ENCODE data around the gene NEO1. TPM values are rescaled to one million over a fixed set of nuclear protein-coding genes. Genes with fewer than 3 reads are reported as not detected.
A peak's percentile ranks its signal among the peaks of the same experiment; 100 is the strongest.

The NEO1 gene
- total and polyA plus RNA-seq, 2 of the 13 experiments (the other 11 are each of a cell fraction or from before 2014, with no cell fraction given) = 8.4 to 11.0 TPM

- H4K20me1 ChIP-seq (ENCODE audit: insufficient read depth, low read length) = no peaks in the 10 kb centered on the region
- DNase-seq (ENCODE audit: low spot score) = no peak
- intact Hi-C loops (cut with micrococcal nuclease; ENCODE audit: unreplicated experiment) = loop anchor here (10.0 kb wide), 1 partner anchor 445 kb away; no protein-coding TSS in a partner anchor
- ATAC-seq = no peak
- no peaks in the 10 kb centered on the region for H3K36me3 ChIP-seq (replicated peaks in 1 of 2; ENCODE audit: control insufficient read depth in 1 of 2, insufficient read depth in 2 of 2, low read length in 2 of 2)
- H3K9ac ChIP-seq (ENCODE audit: insufficient read depth, low read depth, low read length) = no peak overlapping the region
- POLR2A ChIA-PET = no interaction called here
- TF ChIP-seq, protein P1, sequence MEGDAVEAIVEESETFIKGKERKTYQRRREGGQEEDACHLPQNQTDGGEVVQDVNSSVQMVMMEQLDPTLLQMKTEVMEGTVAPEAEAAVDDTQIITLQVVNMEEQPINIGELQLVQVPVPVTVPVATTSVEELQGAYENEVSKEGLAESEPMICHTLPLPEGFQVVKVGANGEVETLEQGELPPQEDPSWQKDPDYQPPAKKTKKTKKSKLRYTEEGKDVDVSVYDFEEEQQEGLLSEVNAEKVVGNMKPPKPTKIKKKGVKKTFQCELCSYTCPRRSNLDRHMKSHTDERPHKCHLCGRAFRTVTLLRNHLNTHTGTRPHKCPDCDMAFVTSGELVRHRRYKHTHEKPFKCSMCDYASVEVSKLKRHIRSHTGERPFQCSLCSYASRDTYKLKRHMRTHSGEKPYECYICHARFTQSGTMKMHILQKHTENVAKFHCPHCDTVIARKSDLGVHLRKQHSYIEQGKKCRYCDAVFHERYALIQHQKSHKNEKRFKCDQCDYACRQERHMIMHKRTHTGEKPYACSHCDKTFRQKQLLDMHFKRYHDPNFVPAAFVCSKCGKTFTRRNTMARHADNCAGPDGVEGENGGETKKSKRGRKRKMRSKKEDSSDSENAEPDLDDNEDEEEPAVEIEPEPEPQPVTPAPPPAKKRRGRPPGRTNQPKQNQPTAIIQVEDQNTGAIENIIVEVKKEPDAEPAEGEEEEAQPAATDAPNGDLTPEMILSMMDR (CRISPR knock-in tag; IDR thresholded peaks at IDR 0.05) = peak; percentile 3; the same call in 1 of the 2 replicates
- no peak for TF ChIP-seq SP1 (IDR thresholded peaks at IDR 0.05)
- TF ChIP-seq SP1 (CRISPR knock-in tag; IDR thresholded peaks at IDR 0.05) = no peak
- peak; percentile 20; the same call in 1 of the 2 replicates for TF ChIP-seq STAG1 (CRISPR knock-in tag; IDR thresholded peaks at IDR 0.05)
- H3K27ac ChIP-seq (ENCODE audit: extremely low read length, insufficient read depth, low read length) = no peak overlapping the region
- no peak overlapping the region for H3K4me2 ChIP-seq (ENCODE audit: low read depth, low read length)
- FAIRE-seq = no peak
- WGBS (ENCODE audit: low lambda C conversion rate) = 86% methylated on average over 10 of the region's 10 CpGs
- no peaks in the 10 kb centered on the region for H3K4me1 ChIP-seq (ENCODE audit: insufficient read depth, low read length)
- no peak overlapping the region for H3K4me3 ChIP-seq (replicated peaks in 1 of 3; ENCODE audit: insufficient read depth in 1 of 3, low read depth in 2 of 3, low read length in 3 of 3)
- no TSS peak for BruUV-seq (replicated peaks)
- in situ Hi-C loops (cut with HindIII; ENCODE audit: extremely low pct_ligation_motif_present, low pct_unique_long_range_greater_than_20kb) = no loop called here
- no peaks in the 10 kb centered on the region for H3K9me3 ChIP-seq (ENCODE audit: low read length)
- H3K27me3 ChIP-seq (ENCODE audit: control insufficient read depth in 1 of 2, insufficient read depth in 2 of 2, low read length in 2 of 2) = no peaks in the 10 kb centered on the region
- CTCF ChIA-PET (ENCODE audit: low intra/inter-chr PET ratio, low total read pairs) = interaction anchor here (3.0 kb wide), 1 partner anchor 33 kb away, joined by 32 read pairs; no protein-coding TSS in a partner anchor
- H2AFZ ChIP-seq (ENCODE audit: low read length) = no peak overlapping the region
- no peaks in the 10 kb centered on the region for H3K79me2 ChIP-seq (ENCODE audit: insufficient read depth, low read length)
These were observed 187.4 kb downstream of the NEO1 start for GRCh38 chr15:73239564-73240215.

- WGBS (ENCODE audit: low lambda C conversion rate) = 26% methylated on average over 4 of the region's 4 CpGs
- ChIA-PET CTCF (ENCODE audit: low intra/inter-chr PET ratio, low total read pairs) (interaction anchor here (0.7 to 3.0 kb wide), 4 partner anchors 25 to 35 kb away, joined by 3 to 32 read pairs (median 6); no protein-coding TSS in a partner anchor), POLR2A (no interaction called here)
- Histone ChIP-seq H3K4me3 (replicated peaks in 1 of 3; ENCODE audit: insufficient read depth in 1 of 3, low read depth in 2 of 3, low read length in 3 of 3) (no peak overlapping the region), H3K4me2 (ENCODE audit: low read depth, low read length) (no peak overlapping the region), H3K27me3 (ENCODE audit: control insufficient read depth in 1 of 2, insufficient read depth in 2 of 2, low read length in 2 of 2) (no peaks in the 10 kb centered on the region), H4K20me1 (ENCODE audit: insufficient read depth, low read length) (no peaks in the 10 kb centered on the region), H3K9ac (ENCODE audit: insufficient read depth, low read depth, low read length) (no peak overlapping the region), H3K27ac (ENCODE audit: extremely low read length, insufficient read depth, low read length) (no peak overlapping the region), H3K79me2 (ENCODE audit: insufficient read depth, low read length) (no peaks in the 10 kb centered on the region), H3K4me1 (ENCODE audit: insufficient read depth, low read length) (no peaks in the 10 kb centered on the region), H3K36me3 (replicated peaks in 1 of 2; ENCODE audit: control insufficient read depth in 1 of 2, insufficient read depth in 2 of 2, low read length in 2 of 2) (no peaks in the 10 kb centered on the region), H3K9me3 (ENCODE audit: low read length) (no peaks in the 10 kb centered on the region), H2AFZ (ENCODE audit: low read length) (no peak overlapping the region)
- DNase-seq (ENCODE audit: low spot score) (peak; percentile 59), FAIRE-seq (peak; percentile 86), ATAC-seq (peak; percentile 45; the same call in 2 of the 3 replicates)
- intact Hi-C loops (cut with micrococcal nuclease; ENCODE audit: unreplicated experiment) (loop anchor here (1.0 to 10.0 kb wide), 3 partner anchors 32 to 446 kb away; no protein-coding TSS in a partner anchor), in situ Hi-C loops (cut with HindIII; ENCODE audit: extremely low pct_ligation_motif_present, low pct_unique_long_range_greater_than_20kb) (no loop called here)
- no TSS peak for BruUV-seq (replicated peaks)
- TF ChIP-seq ELF1 (CRISPR knock-in tag; IDR thresholded peaks at IDR 0.05) (peak; percentile 67), TBX3 (IDR thresholded peaks at IDR 0.05; ENCODE audit: borderline replicate concordance) (no peak), ZGPAT (CRISPR knock-in tag; IDR thresholded peaks at IDR 0.05) (no peak), STAG1 (CRISPR knock-in tag; IDR thresholded peaks at IDR 0.05) (peak; percentile 75), RAD21 (CRISPR knock-in tag; IDR thresholded peaks at IDR 0.05) (peak; percentile 42; the same call in 1 of the 2 replicates)
- TF ChIP-seq, protein P2, sequence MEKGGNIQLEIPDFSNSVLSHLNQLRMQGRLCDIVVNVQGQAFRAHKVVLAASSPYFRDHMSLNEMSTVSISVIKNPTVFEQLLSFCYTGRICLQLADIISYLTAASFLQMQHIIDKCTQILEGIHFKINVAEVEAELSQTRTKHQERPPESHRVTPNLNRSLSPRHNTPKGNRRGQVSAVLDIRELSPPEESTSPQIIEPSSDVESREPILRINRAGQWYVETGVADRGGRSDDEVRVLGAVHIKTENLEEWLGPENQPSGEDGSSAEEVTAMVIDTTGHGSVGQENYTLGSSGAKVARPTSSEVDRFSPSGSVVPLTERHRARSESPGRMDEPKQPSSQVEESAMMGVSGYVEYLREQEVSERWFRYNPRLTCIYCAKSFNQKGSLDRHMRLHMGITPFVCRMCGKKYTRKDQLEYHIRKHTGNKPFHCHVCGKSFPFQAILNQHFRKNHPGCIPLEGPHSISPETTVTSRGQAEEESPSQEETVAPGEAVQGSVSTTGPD (CRISPR knock-in tag; IDR thresholded peaks at IDR 0.05) = no peak
- TF ChIP-seq, protein P1 (CRISPR knock-in tag; IDR thresholded peaks at IDR 0.05) = peak; percentile 82
These were observed 188.7 kb downstream of the NEO1 start for GRCh38 chr15:73240866-73241499.
